Activated CD4-positive, CD25-positive, alpha-beta regulatory T cell treated with anti-CD3 and anti-CD28 coated beads, Interleukin-2, amount 50 U/mL, for 24 hours (primary cell): Measurements from ENCODE around the gene TNFRSF21.
"Not testable (repeated sequence)": the region's sequence is repeated elsewhere in the genome, so short reads cannot be mapped to it uniquely, and the experiment has no call there.

Experiments used
- ATAC-seq, 2 donors: fragments of 150-1000 bp; cut with Tn5 transposase; one replicate each; pipeline ENCODE4 v1.10.0; 2021; ENCODE audit warnings: mild to moderate bottlenecking in 1 of 2, moderate library complexity in 1 of 2

The TNFRSF21 gene

GRCh38 chr6:47321577-47321976 lies 11.9 kb upstream of the TNFRSF21 start:
- ATAC-seq = no peak

- ATAC-seq = no peak
These were observed 10.2 kb upstream of the TNFRSF21 start for GRCh38 chr6:47319867-47320266.

- ATAC-seq = no peak
These were observed 9.7 kb upstream of the TNFRSF21 start for GRCh38 chr6:47319382-47319781.

- no peak for ATAC-seq
These were observed 8.7 kb upstream of the TNFRSF21 start for GRCh38 chr6:47318236-47318989.

- not testable (repeated sequence) for ATAC-seq
These were observed 5.5 kb upstream of the TNFRSF21 start for GRCh38 chr6:47315181-47315580.

- ATAC-seq = no peak
These were observed 401 bp upstream of the TNFRSF21 start for GRCh38 chr6:47310131-47310480.

- no peak for ATAC-seq
These were observed 984 bp downstream of the TNFRSF21 start for GRCh38 chr6:47308552-47309290.

GRCh38 chr6:47308198-47308517 lies 1.5 kb downstream of the TNFRSF21 start:
- ATAC-seq = no peak

- ATAC-seq = no peak
These were observed 2.1 kb downstream of the TNFRSF21 start for GRCh38 chr6:47307362-47308197.

GRCh38 chr6:47306887-47307286 lies 2.8 kb downstream of the TNFRSF21 start:
- no peak for ATAC-seq

GRCh38 chr6:47303861-47304260 lies 5.8 kb downstream of the TNFRSF21 start:
- ATAC-seq = no peak

- ATAC-seq = no peak
These were observed 6.4 kb downstream of the TNFRSF21 start for GRCh38 chr6:47303342-47303741.

- no peak for ATAC-seq
These were observed 7.7 kb downstream of the TNFRSF21 start for GRCh38 chr6:47302043-47302442.

GRCh38 chr6:47301441-47301840 lies 8.3 kb downstream of the TNFRSF21 start:
- ATAC-seq = no peak

GRCh38 chr6:47300417-47300816 lies 9.3 kb downstream of the TNFRSF21 start:
- no peak for ATAC-seq

- no peak for ATAC-seq
These were observed 9.7 kb downstream of the TNFRSF21 start for GRCh38 chr6:47299965-47300364.

GRCh38 chr6:47298475-47298874 lies 11.2 kb downstream of the TNFRSF21 start:
- ATAC-seq = no peak

GRCh38 chr6:47294990-47295389 lies 14.7 kb downstream of the TNFRSF21 start:
- ATAC-seq = no peak

GRCh38 chr6:47292944-47293343 lies 16.8 kb downstream of the TNFRSF21 start:
- ATAC-seq = no peak

GRCh38 chr6:47292027-47292426 lies 17.7 kb downstream of the TNFRSF21 start:
- no peak for ATAC-seq

- no peak for ATAC-seq
These were observed 19.4 kb downstream of the TNFRSF21 start for GRCh38 chr6:47290124-47290834.

- ATAC-seq = no peak
These were observed 21.2 kb downstream of the TNFRSF21 start for GRCh38 chr6:47288267-47289090.
